MG63 (cell line): ENCODE data around the gene AGPS. TPM values are rescaled to one million over a fixed set of nuclear protein-coding genes. Genes with fewer than 3 reads are reported as not detected.

Experiments used
- DNase-seq: peaks from one replicate; pipeline ENCODE4 v3.0.0-alpha.2; 2020
- H3K27me3 ChIP-seq: fragments of 250-450 bp; sonication (Bioruptor Pico); 2 replicates; pipeline ENCODE4 v1.5.1; 2020; ENCODE audit warnings: mild to moderate bottlenecking, moderate library complexity
- H3K36me3 ChIP-seq: fragments of 250-450 bp; sonication (Bioruptor Pico); 2 replicates; pipeline ENCODE4 v1.5.1; 2020; ENCODE audit warnings: mild to moderate bottlenecking, moderate library complexity
- H3K4me3 ChIP-seq: fragments of 250-450 bp; sonication (Bioruptor Pico); 2 replicates; pipeline ENCODE4 v1.5.1; 2020; ENCODE audit warnings: mild to moderate bottlenecking, moderate library complexity
- H3K9me3 ChIP-seq: fragments of 250-450 bp; sonication (Bioruptor Pico); 2 replicates; pipeline ENCODE4 v1.5.1; 2020; ENCODE audit warnings: mild to moderate bottlenecking, moderate library complexity
- total RNA-seq: library from RNA; depleted of rRNA; stranded (reverse); fragments of >200 nt; shearing (Covaris generic); gene quantifications from 2 replicates; pipeline ENCODE4 v1.2.3, GENCODE V29; 2014; ENCODE audit warnings: low replicate concordance

The AGPS gene
- total RNA-seq, 1 experiment from 2014 or later, result 31.0 TPM

- no peaks in the 10 kb centered on the region for H3K9me3 ChIP-seq
These were observed 131.2 kb downstream of the AGPS start for GRCh38 chr2:177523781-177524180.

DNA sequence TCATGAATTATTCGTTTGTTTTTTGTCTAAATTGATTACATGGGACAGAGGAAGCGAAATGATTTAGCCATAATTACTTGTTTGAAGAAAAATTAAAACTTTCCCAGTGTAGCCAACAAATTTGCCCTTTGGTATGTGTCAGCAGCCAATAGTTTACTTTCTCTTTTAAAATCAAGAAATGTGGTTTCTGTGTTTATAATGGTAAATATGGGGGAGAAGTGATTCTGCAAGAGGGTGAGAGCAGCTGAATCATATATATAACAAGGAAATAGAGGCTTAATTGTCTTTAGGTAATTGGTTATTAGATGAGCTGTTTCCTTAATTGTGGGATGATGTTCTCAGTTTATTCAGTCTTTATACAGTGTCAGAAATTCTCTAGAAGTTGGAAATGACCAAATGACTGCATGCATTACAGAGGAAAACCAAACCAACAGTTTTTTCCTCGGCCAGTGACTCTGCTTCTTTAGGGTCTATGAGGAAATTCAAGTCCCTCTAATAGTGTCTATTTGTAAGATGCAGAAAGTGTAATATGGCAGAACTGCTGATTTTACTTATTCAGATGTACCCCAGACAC is 132.9 kb downstream of the AGPS start:
- no peaks in the 10 kb centered on the region for H3K9me3 ChIP-seq
- DNase-seq, result no peak

More at GRCh38 chr2:177523781-177524180, 131.2 kb downstream of the AGPS start:
- DNase-seq, result no peak
- Histone ChIP-seq H3K27me3 (no peaks in the 10 kb centered on the region), H3K36me3 (no peaks in the 10 kb centered on the region), H3K4me3 (no peak overlapping the region)

GRCh38 chr2:177528351-177528933 is 135.9 kb downstream of the AGPS start:
- Histone ChIP-seq H3K4me3 (no peak overlapping the region), H3K9me3 (no peaks in the 10 kb centered on the region), H3K36me3 (no peaks in the 10 kb centered on the region), H3K27me3 (no peaks in the 10 kb centered on the region)
- DNase-seq, result no peak

More for the DNA sequence above, 132.9 kb downstream of the AGPS start:
- Histone ChIP-seq H3K36me3 (no peaks in the 10 kb centered on the region), H3K27me3 (no peaks in the 10 kb centered on the region), H3K4me3 (no peak overlapping the region)

GRCh38 chr2:177529166-177529565 is 136.6 kb downstream of the AGPS start:
- H3K27me3 ChIP-seq, result no peaks in the 10 kb centered on the region
- no peaks in the 10 kb centered on the region for H3K9me3 ChIP-seq
- H3K36me3 ChIP-seq, result no peaks in the 10 kb centered on the region

GRCh38 chr2:177530561-177530960 is 138.0 kb downstream of the AGPS start:
- Histone ChIP-seq H3K36me3 (no peaks in the 10 kb centered on the region), H3K4me3 (no peak overlapping the region), H3K9me3 (no peaks in the 10 kb centered on the region), H3K27me3 (no peaks in the 10 kb centered on the region)
- DNase-seq, result no peak

More at GRCh38 chr2:177529166-177529565, 136.6 kb downstream of the AGPS start:
- no peak overlapping the region for H3K4me3 ChIP-seq
- DNase-seq, result no peak

- no peak overlapping the region for H3K4me3 ChIP-seq
- no peaks in the 10 kb centered on the region for H3K9me3 ChIP-seq
- H3K36me3 ChIP-seq, result no peaks in the 10 kb centered on the region
- no peaks in the 10 kb centered on the region for H3K27me3 ChIP-seq
- no peak for DNase-seq
These were observed 139.1 kb downstream of the AGPS start for GRCh38 chr2:177531706-177532105.

- H3K36me3 ChIP-seq, result no peaks in the 10 kb centered on the region
- H3K9me3 ChIP-seq, result no peaks in the 10 kb centered on the region
- H3K27me3 ChIP-seq, result no peaks in the 10 kb centered on the region
- DNase-seq, result no peak
- H3K4me3 ChIP-seq, result no peak overlapping the region
These were observed 140.0 kb downstream of the AGPS start for GRCh38 chr2:177532567-177532966.

DNA sequence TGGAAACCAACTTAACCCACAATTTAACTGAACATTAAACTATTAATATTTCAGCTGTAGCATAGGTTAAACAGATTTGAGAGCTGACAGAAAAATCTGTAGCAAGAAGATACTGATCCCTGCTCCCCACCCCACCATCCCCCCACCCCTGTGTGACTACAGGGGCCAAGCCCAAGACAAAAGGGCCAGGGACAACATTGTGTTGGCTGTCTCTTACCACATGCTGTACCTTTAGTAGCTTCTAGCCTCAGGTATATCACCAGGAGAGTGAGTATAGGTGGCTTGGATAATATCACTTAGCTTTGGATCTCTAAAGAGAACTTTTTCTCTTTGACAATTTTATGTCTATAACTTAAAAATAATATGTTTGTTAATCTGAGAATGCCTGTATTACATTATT is 140.7 kb downstream of the AGPS start:
- H3K36me3 ChIP-seq, result no peaks in the 10 kb centered on the region
- no peaks in the 10 kb centered on the region for H3K27me3 ChIP-seq
- H3K9me3 ChIP-seq, result no peaks in the 10 kb centered on the region
- no peak overlapping the region for H3K4me3 ChIP-seq
- no peak for DNase-seq

DNA sequence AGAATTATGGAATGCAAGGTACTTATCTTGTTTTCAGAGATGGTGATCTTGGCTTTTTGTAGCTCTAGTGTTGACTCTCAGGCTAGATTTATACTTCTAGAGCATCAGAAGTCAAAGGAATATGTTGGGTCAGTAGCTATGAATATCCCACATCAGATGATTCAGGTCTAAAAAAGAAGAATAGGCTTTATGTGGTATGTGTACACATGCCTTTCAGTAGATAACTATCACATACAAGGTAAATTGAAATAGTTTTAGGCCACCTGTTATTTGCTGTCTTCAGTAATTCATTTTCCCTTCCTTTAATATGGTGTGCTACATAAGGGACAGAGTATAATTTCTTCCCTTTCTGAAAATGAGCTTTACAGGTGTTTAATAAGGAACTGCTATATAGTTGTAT is 142.4 kb downstream of the AGPS start:
- H3K36me3 ChIP-seq, result no peaks in the 10 kb centered on the region
- no peak overlapping the region for H3K4me3 ChIP-seq
- no peaks in the 10 kb centered on the region for H3K9me3 ChIP-seq
- H3K27me3 ChIP-seq, result no peaks in the 10 kb centered on the region
- no peak for DNase-seq

GRCh38 chr2:177535958-177536504 is 143.5 kb downstream of the AGPS start:
- Histone ChIP-seq H3K4me3 (no peak overlapping the region), H3K9me3 (no peaks in the 10 kb centered on the region), H3K36me3 (no peaks in the 10 kb centered on the region), H3K27me3 (no peaks in the 10 kb centered on the region)
- DNase-seq, result no peak

DNA sequence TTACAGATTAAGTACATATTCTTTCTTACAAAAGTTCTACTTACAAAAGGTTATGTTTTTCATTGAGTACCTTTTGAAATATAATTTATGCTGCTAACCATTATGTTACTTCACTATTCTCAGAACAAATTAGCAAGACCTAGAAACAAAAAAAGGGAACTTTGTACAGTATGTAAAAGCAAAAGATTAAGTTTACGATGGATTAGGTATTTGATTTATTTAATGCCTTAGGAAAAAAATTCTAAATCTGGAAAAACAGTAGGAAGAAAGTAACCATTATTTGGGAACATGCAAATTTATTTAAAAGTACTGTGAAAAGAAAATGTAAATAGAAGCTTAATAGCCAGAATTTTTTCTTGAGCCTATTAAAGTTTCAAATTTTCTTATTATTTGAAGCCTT is 144.6 kb downstream of the AGPS start:
- no peaks in the 10 kb centered on the region for H3K27me3 ChIP-seq
- no peak for DNase-seq
- no peaks in the 10 kb centered on the region for H3K9me3 ChIP-seq
- no peaks in the 10 kb centered on the region for H3K36me3 ChIP-seq
- no peak overlapping the region for H3K4me3 ChIP-seq

- no peaks in the 10 kb centered on the region for H3K36me3 ChIP-seq
- H3K27me3 ChIP-seq, result no peaks in the 10 kb centered on the region
- H3K9me3 ChIP-seq, result no peaks in the 10 kb centered on the region
- DNase-seq, result no peak
- no peak overlapping the region for H3K4me3 ChIP-seq
These were observed 145.1 kb downstream of the AGPS start for GRCh38 chr2:177537636-177538035.

DNA sequence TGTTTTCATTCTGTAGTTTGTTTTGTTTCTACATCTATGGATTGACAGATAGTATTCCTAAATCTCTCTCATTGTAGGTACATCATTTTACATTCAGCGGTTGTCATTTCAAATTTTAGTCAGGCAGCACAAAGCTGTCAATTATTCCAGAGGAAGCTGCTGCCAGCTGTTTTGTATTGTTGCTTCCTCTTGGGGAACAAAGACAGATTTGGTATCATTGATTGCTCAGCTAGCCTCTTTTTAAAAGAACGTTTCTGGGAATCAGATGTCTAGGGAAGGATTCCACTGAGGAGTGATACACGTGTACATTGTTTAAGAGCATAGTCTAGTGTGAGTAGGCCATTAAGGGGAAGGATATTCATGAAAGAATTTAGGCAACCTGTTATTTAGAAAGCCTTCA is 145.8 kb downstream of the AGPS start:
- Histone ChIP-seq H3K4me3 (no peak overlapping the region), H3K36me3 (no peaks in the 10 kb centered on the region), H3K9me3 (no peaks in the 10 kb centered on the region), H3K27me3 (no peaks in the 10 kb centered on the region)
- no peak for DNase-seq

DNA sequence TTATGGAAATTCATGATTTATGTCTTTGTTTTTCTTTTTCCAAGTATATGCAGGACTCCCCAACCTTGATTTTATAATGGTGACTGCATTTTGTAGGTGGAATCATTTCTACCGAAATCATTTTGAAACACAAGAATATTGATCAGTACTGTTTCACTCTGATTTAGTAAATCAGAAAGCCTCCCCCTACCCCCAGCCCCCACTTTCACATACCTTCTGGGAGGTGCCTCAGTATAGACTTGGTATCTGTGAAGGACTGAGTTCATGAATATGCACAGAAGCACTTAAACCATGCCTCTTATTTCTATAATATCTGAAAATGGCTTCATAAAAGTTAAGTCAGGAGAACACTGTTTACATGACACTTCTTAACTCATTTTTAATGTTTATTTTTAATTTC is 147.7 kb downstream of the AGPS start:
- Histone ChIP-seq H3K27me3 (no peaks in the 10 kb centered on the region), H3K36me3 (no peaks in the 10 kb centered on the region), H3K9me3 (no peaks in the 10 kb centered on the region), H3K4me3 (no peak overlapping the region)
- DNase-seq, result no peak

- Histone ChIP-seq H3K36me3 (no peaks in the 10 kb centered on the region), H3K9me3 (no peaks in the 10 kb centered on the region), H3K27me3 (no peaks in the 10 kb centered on the region), H3K4me3 (no peak overlapping the region)
- DNase-seq, result no peak
These were observed 148.9 kb downstream of the AGPS start for GRCh38 chr2:177541258-177541991.

- no peak overlapping the region for H3K4me3 ChIP-seq
- no peak for DNase-seq
- H3K27me3 ChIP-seq, result no peaks in the 10 kb centered on the region
- H3K36me3 ChIP-seq, result no peaks in the 10 kb centered on the region
- no peaks in the 10 kb centered on the region for H3K9me3 ChIP-seq
These were observed 149.8 kb downstream of the AGPS start for GRCh38 chr2:177542396-177542795.

DNA sequence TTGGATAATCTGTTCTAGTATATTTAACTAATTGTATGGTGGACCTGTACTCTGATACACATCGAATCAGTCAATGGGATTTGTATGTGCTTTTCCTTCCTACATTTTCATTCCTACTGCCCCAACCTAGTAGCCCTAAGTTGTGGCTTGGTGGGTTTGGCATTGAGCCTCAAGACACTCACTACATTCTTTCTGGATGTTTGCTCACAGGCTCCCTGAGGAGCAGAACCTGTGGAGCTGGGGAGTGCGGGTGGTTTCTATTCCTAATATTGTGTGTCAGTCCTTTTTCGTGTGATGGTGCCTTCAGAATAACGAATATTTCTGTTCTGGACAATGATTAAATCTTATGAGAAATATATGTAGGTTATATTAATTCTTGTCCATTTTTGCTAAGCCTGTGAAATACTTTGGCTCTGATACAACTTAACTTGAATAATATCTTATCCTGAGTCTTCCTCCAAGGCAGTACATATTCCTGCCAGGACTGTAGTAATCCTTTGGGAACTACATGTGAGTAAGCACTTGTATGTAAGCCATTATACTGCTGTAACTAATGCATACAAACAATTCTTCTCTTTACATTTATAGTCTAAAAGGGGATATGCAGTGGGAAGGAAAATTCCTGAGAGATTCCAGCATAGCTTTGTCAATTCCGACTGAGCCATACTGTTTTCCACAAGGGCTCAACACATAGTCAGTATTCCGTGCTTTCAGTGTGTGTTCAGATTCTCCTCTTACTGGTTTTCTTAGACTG is 150.6 kb downstream of the AGPS start:
- H3K4me3 ChIP-seq, result no peak overlapping the region
- H3K27me3 ChIP-seq, result no peaks in the 10 kb centered on the region
- DNase-seq, result peak; percentile 85
- H3K9me3 ChIP-seq, result no peaks in the 10 kb centered on the region
- no peaks in the 10 kb centered on the region for H3K36me3 ChIP-seq
